ENCODE measurements around the gene DSEL.

- no peak for TF ChIP-seq POLR2AphosphoS5 (IDR thresholded peaks at IDR 0.05)
- no peak for TF ChIP-seq EP300 (IDR thresholded peaks at IDR 0.05)
These were observed 33.4 kb upstream of the DSEL start for GRCh38 chr18:67549946-67550345.

Measured in sigmoid colon (tissue), 4 donors.